PC-3 (cell line): ENCODE results near the gene MARCHF6.

Source experiments
- EZH2 ChIP-seq: fragments of 300-600 bp; sonication (generic); IDR thresholded peaks from one replicate; pipeline ENCODE4 v1.6.1; 2017; ENCODE audit warnings: antibody characterized with exemption, mild to moderate bottlenecking, low read length; ENCODE audit not compliant: unreplicated experiment
- EZH2phosphoT487 ChIP-seq: fragments of 300-600 bp; sonication (generic); IDR thresholded peaks from 2 replicates; pipeline ENCODE4 v1.6.1; 2018; ENCODE audit warnings: mild to moderate bottlenecking, antibody characterized with exemption, low read length, borderline replicate concordance
- TF ChIP-seq, protein P1 (sequence below): fragments of 300-600 bp; sonication (generic); conservative IDR thresholded peaks from 2 replicates; pipeline ENCODE4 v1.5.1; 2017; ENCODE audit warnings: antibody characterized with exemption, low read depth, mild to moderate bottlenecking, low read length

DNA sequence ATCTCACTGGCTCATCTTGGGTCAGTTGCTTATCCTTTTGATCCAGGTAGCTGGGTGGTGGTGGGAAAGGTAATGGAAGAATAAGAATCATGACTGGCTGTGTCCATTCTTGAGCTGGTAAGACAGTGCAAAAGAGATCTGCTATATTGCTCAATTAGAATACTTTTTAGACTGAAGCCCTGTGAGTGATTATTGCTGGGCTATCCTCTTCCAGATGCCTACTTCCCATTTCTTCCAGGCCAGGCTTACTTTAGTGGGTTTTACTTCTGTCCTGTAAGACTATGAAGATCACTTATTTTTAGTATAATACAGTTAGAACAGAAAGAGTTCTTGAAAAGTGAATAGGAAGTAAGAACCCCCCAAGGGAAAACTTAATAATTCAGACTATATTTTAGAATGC, 7.2 kb downstream of the MARCHF6 start:
- no peak for TF ChIP-seq EZH2
- TF ChIP-seq, protein P1, sequence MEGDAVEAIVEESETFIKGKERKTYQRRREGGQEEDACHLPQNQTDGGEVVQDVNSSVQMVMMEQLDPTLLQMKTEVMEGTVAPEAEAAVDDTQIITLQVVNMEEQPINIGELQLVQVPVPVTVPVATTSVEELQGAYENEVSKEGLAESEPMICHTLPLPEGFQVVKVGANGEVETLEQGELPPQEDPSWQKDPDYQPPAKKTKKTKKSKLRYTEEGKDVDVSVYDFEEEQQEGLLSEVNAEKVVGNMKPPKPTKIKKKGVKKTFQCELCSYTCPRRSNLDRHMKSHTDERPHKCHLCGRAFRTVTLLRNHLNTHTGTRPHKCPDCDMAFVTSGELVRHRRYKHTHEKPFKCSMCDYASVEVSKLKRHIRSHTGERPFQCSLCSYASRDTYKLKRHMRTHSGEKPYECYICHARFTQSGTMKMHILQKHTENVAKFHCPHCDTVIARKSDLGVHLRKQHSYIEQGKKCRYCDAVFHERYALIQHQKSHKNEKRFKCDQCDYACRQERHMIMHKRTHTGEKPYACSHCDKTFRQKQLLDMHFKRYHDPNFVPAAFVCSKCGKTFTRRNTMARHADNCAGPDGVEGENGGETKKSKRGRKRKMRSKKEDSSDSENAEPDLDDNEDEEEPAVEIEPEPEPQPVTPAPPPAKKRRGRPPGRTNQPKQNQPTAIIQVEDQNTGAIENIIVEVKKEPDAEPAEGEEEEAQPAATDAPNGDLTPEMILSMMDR: no peak
- TF ChIP-seq EZH2phosphoT487: no peak
